ENCODE results near the gene LSM3.

The LSM3 gene

DNA sequence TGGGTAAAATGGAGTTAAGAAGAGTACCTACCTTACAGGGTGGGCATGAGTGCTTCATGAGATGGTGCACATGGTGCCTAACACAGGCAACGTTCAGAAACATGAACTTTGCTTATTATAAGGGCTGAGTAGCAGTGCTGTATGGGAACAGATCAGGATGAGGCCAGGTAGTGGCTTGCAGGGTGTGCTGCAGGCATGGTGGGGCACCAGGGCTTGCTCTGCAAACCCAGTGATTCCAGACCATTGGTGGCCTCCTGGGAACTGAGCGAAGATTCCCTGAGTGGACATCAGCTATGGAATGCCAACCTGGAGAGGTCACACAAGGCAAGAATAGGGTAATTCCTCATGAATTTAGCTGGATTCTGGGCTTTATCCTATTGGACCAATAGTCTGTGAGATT is 37.9 kb upstream of the LSM3 start:
- no peak for DNase-seq
- Mint-ChIP-seq H3K9me3 (no peaks in the 10 kb centered on the region), H3K4me1 (peaks cover 15% of the 10 kb centered on the region), H3K27me3 (ENCODE audit: low read depth, poor library complexity) (no peaks in the 10 kb centered on the region), H3K36me3 (ENCODE audit: low read depth) (peaks cover 19% of the 10 kb centered on the region), H3K4me3 (no peak overlapping the region), H3K27ac (no peak overlapping the region)
- no peak for TF ChIP-seq CTCF (IDR thresholded peaks at IDR 0.05)

- Mint-ChIP-seq H3K4me1 (peaks cover 18% of the 10 kb centered on the region), H3K36me3 (ENCODE audit: low read depth) (peaks cover 14% of the 10 kb centered on the region), H3K27ac (no peak overlapping the region), H3K9me3 (no peaks in the 10 kb centered on the region), H3K4me3 (no peak overlapping the region), H3K27me3 (ENCODE audit: low read depth, poor library complexity) (no peaks in the 10 kb centered on the region)
- no peak for DNase-seq
- TF ChIP-seq CTCF (IDR thresholded peaks at IDR 0.05), result no peak
Measured at GRCh38 chr3:14141144-14141543, 37.5 kb upstream of the LSM3 start.

DNA sequence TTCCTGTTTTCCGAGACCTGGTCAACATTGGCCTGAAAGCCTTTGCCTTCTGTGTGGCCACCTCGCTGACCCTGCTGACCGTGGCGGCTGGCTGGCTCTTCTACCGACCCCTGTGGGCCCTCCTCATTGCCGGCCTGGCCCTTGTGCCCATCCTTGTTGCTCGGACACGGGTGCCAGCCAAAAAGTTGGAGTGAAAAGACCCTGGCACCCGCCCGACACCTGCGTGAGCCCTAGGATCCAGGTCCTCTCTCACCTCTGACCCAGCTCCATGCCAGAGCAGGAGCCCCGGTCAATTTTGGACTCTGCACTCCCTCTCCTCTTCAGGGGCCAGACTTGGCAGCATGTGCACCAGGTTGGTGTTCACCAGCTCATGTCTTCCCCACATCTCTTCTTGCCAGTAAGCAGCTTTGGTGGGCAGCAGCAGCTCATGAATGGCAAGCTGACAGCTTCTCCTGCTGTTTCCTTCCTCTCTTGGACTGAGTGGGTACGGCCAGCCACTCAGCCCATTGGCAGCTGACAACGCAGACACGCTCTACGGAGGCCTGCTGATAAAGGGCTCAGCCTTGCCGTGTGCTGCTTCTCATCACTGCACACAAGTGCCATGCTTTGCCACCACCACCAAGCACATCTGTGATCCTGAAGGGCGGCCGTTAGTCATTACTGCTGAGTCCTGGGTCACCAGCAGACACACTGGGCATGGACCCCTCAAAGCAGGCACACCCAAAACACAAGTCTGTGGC is 36.8 kb upstream of the LSM3 start:
- Mint-ChIP-seq H3K4me1 (peaks cover 21% of the 10 kb centered on the region), H3K4me3 (no peak overlapping the region), H3K27me3 (ENCODE audit: low read depth, poor library complexity) (no peaks in the 10 kb centered on the region), H3K36me3 (ENCODE audit: low read depth) (peaks cover 18% of the 10 kb centered on the region), H3K9me3 (no peaks in the 10 kb centered on the region), H3K27ac (no peak overlapping the region)
- no peak for DNase-seq
- no peak for TF ChIP-seq CTCF (IDR thresholded peaks at IDR 0.05)

DNA sequence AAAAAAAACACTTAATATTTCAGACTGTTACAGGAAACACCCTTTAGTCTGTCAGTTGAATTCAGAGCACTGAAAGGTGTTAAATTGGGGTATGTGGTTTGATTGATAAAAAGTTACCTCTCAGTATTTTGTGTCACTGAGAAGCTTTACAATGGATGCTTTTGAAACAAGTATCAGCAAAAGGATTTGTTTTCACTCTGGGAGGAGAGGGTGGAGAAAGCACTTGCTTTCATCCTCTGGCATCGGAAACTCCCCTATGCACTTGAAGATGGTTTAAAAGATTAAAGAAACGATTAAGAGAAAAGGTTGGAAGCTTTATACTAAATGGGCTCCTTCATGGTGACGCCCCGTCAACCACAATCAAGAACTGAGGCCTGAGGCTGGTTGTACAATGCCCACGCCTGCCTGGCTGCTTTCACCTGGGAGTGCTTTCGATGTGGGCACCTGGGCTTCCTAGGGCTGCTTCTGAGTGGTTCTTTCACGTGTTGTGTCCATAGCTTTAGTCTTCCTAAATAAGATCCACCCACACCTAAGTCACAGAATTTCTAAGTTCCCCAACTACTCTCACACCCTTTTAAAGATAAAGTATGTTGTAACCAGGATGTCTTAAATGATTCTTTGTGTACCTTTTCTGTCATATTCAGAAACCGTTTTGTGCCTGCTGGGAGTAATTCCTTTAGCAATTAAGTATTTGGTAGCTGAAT is 35.9 kb upstream of the LSM3 start:
- H3K36me3 Mint-ChIP-seq (ENCODE audit: low read depth), result peaks cover 25% of the 10 kb centered on the region

GRCh38 chr3:14143271-14144225 is 35.1 kb upstream of the LSM3 start:
- TF ChIP-seq CTCF (IDR thresholded peaks at IDR 0.05), result no peak
- Mint-ChIP-seq H3K36me3 (ENCODE audit: low read depth) (peaks cover 25% of the 10 kb centered on the region), H3K9me3 (no peaks in the 10 kb centered on the region), H3K4me3 (no peak overlapping the region), H3K27me3 (ENCODE audit: low read depth, poor library complexity) (no peaks in the 10 kb centered on the region), H3K4me1 (peaks cover 21% of the 10 kb centered on the region), H3K27ac (no peak overlapping the region)
- DNase-seq, result no peak

More for the DNA sequence above, 35.9 kb upstream of the LSM3 start:
- DNase-seq, result no peak
- no peak overlapping the region for H3K4me3 Mint-ChIP-seq
- no peak for TF ChIP-seq CTCF (IDR thresholded peaks at IDR 0.05)
- peak overlapping the region; percentile 39 for H3K27ac Mint-ChIP-seq
- no peaks in the 10 kb centered on the region for H3K9me3 Mint-ChIP-seq
- H3K4me1 Mint-ChIP-seq, result peaks cover 21% of the 10 kb centered on the region
- H3K27me3 Mint-ChIP-seq (ENCODE audit: low read depth, poor library complexity), result no peaks in the 10 kb centered on the region

Data from nephron progenitor cell (in vitro differentiated cells).